Gastroesophageal sphincter (tissue), 4 donors: ENCODE data around the gene ADRM1. TPM values are rescaled to one million over a fixed set of nuclear protein-coding genes. Genes with fewer than 3 reads are reported as not detected.

Experiments
- ATAC-seq: fragments of 150-250 bp; one replicate; pipeline ENCODE4 v1.9.1; 2016; ENCODE audit warnings: mild to moderate bottlenecking, moderate library complexity
- H3K27ac ChIP-seq, 4 donors: fragments of 200-600 bp; sonication (generic) in 3 of 4; 1 replicate in 3 of 4; 2 replicates in 1 of 4; pipeline ENCODE4 v1.5.1; 2016 to 2019
- H3K27me3 ChIP-seq: fragments of 200-600 bp; sonication (generic); one replicate; pipeline ENCODE4 v1.5.1; 2019
- H3K36me3 ChIP-seq, 2 donors: fragments of 200-600 bp; sonication (generic); one replicate each; pipeline ENCODE4 v1.5.1; 2019; ENCODE audit warnings: control low read depth in 1 of 2
- H3K4me1 ChIP-seq, 3 donors: fragments of 200-600 bp; sonication (generic); 1 replicate in 2 of 3; 2 replicates in 1 of 3; pipeline ENCODE4 v1.5.1; 2016 to 2019; ENCODE audit warnings: control low read depth in 2 of 3
- H3K4me3 ChIP-seq, 2 donors: fragments of 200-600 bp; sonication (generic); one replicate each; pipeline ENCODE4 v1.5.1; 2019; ENCODE audit warnings: mild to moderate bottlenecking in 1 of 2, moderate library complexity in 1 of 2
- H3K9me3 ChIP-seq, 3 donors: fragments of 200-600 bp; sonication (generic); one replicate each; pipeline ENCODE4 v1.5.1; 2017 to 2019; ENCODE audit warnings: control low read depth in 2 of 3
- CTCF ChIP-seq, 4 experiments: fragments of 200-600 bp in 2 of 4; fragments of 450-650 bp in 2 of 4; sonication (generic) in 1 of 4; IDR thresholded peaks; one replicate each; pipeline ENCODE4 v1.5.1; 2017 to 2019; ENCODE audit warnings: antibody characterized with exemption in 4 of 4, mild to moderate bottlenecking in 2 of 4, moderate library complexity in 2 of 4
- EP300 ChIP-seq: sonication (generic); formaldehyde crosslinking; IDR thresholded peaks from one replicate; pipeline ENCODE4 v1.6.1; 2017; ENCODE audit warnings: antibody characterized with exemption, mild to moderate bottlenecking
- POLR2A ChIP-seq, 2 donors: fragments of 450-650 bp; IDR thresholded peaks; one replicate each; pipeline ENCODE4 v1.6.1; 2017; ENCODE audit warnings: antibody characterized with exemption in 2 of 2, mild to moderate bottlenecking in 2 of 2, moderate library complexity in 1 of 2
- POLR2AphosphoS5 ChIP-seq: sonication (generic); formaldehyde crosslinking; IDR thresholded peaks from one replicate; pipeline ENCODE4 v1.6.1; 2017; ENCODE audit warnings: antibody characterized with exemption
- WGBS, 2 donors: methylation state at CpG; one replicate each; pipeline ENCODE4 v1.1.5; 2018; ENCODE audit warnings: low coverage in 1 of 2; 5-methylcytosine and 5-hydroxymethylcytosine counted together
- total RNA-seq, 4 donors: library from RNA; depleted of rRNA; stranded (reverse); fragments of >200 nt; gene quantifications; one replicate each; pipeline ENCODE4 v1.1.0, GENCODE V29; 2016

Gene ADRM1
- total RNA-seq: 100 to 1,000 TPM; 131 to 182 (median 151) TPM

GRCh38 chr20:62302341-62303061 lies at the start of gene ADRM1:
ADRM1 (plus strand) TSS chr20:62302997; CDS start chr20:62303569, 572 bp downstream.
- Histone ChIP-seq H3K36me3 (peaks cover 0 to 49% of the 10 kb centered on the region in 2 donors), H3K9me3 (no peaks in the 10 kb centered on the region), H3K4me3 (peak within 1 kb of the TSS; percentile 56 to 99), H3K27me3 (no peaks in the 10 kb centered on the region), H3K27ac (peak within 1 kb of the TSS; percentile 98 to 100 (median 98)), H3K4me1 (peaks cover 0 to 49% (median 21%) of the 10 kb centered on the region in 3 donors)
- peak; percentile 95 for ATAC-seq
- TF ChIP-seq CTCF (IDR thresholded peaks at IDR 0.05): peak in 3 of 4 experiments; percentile 97 to 99 (median 98)
- TF ChIP-seq EP300: no peak
- peak; percentile 74 for TF ChIP-seq POLR2AphosphoS5
- TF ChIP-seq POLR2A (IDR thresholded peaks at IDR 0.05): peak; percentile 69 to 74
- WGBS, 2 donors: 0% methylated on average over 2 of the region's 81 CpGs; no CpG with 5 or more reads in 1 of the 2 donors

GRCh38 chr20:62253398-62253797 lies 49.4 kb upstream of the ADRM1 start:
- peaks cover 0 to 26% (median 0%) of the 10 kb centered on the region in 3 donors for H3K4me1 ChIP-seq
- WGBS, 2 donors: 75 to 96% methylated on average over 2 to 3 of the region's 6 CpGs
- H3K36me3 ChIP-seq: peaks cover 0 to 25% of the 10 kb centered on the region in 2 donors
- no peak for ATAC-seq
- no peaks in the 10 kb centered on the region for H3K9me3 ChIP-seq
- no peaks in the 10 kb centered on the region for H3K27me3 ChIP-seq
- H3K4me3 ChIP-seq: no peak overlapping the region
- TF ChIP-seq POLR2A (IDR thresholded peaks at IDR 0.05) (no peak), CTCF (IDR thresholded peaks at IDR 0.05) (no peak), EP300 (no peak), POLR2AphosphoS5 (no peak)
- no peak overlapping the region for H3K27ac ChIP-seq

- TF ChIP-seq POLR2AphosphoS5: no peak
- no peak for TF ChIP-seq CTCF (IDR thresholded peaks at IDR 0.05)
- no peak for TF ChIP-seq POLR2A (IDR thresholded peaks at IDR 0.05)
- no peak for TF ChIP-seq EP300
- Histone ChIP-seq H3K4me3 (no peak overlapping the region), H3K27ac (no peak overlapping the region), H3K9me3 (no peaks in the 10 kb centered on the region), H3K4me1 (peaks cover 0 to 26% (median 3%) of the 10 kb centered on the region in 3 donors), H3K36me3 (peaks cover 0 to 29% of the 10 kb centered on the region in 2 donors), H3K27me3 (no peaks in the 10 kb centered on the region)
- ATAC-seq: no peak
- WGBS, 2 donors: 85% methylated on average over 4 of the region's 24 CpGs; no CpG with 5 or more reads in 1 of the 2 donors
Observed at GRCh38 chr20:62254021-62254724, 48.6 kb upstream of the ADRM1 start.

GRCh38 chr20:62255976-62256375 lies 46.8 kb upstream of the ADRM1 start:
- Histone ChIP-seq H3K9me3 (no peaks in the 10 kb centered on the region), H3K4me3 (no peak overlapping the region), H3K27ac (no peak overlapping the region), H3K27me3 (no peaks in the 10 kb centered on the region), H3K36me3 (peaks cover 0 to 47% of the 10 kb centered on the region in 2 donors), H3K4me1 (peaks cover 0 to 18% (median 3%) of the 10 kb centered on the region in 3 donors)
- TF ChIP-seq POLR2A (IDR thresholded peaks at IDR 0.05): no peak
- TF ChIP-seq CTCF (IDR thresholded peaks at IDR 0.05): no peak
- no peak for TF ChIP-seq POLR2AphosphoS5
- WGBS, 2 donors: 88 to 91% methylated on average over 9 to 10 of the region's 10 CpGs
- no peak for ATAC-seq
